ENCODE data around the gene TRABD2B. TPM values are rescaled to one million over a fixed set of nuclear protein-coding genes. Genes with fewer than 3 reads are reported as not detected.

Gene TRABD2B
- total and polyA plus RNA-seq, 2 donors (not counting 3 experiments of a cell fraction or from before 2014, with no cell fraction given): not detected

- no peak overlapping the region for H3K27ac ChIP-seq (ENCODE audit: insufficient read depth, low read depth, low read length)
- no peaks in the 10 kb centered on the region for H4K20me1 ChIP-seq (replicated peaks; ENCODE audit: control insufficient read depth, extremely low read depth, insufficient read depth, low read length)
- H3K9ac ChIP-seq (replicated peaks; ENCODE audit: extremely low read depth, insufficient read depth, low read length): no peak overlapping the region
- no peaks in the 10 kb centered on the region for H3K27me3 ChIP-seq (ENCODE audit: control insufficient read depth in 2 of 2, insufficient read depth in 2 of 2, low read length in 2 of 2)
- no peaks in the 10 kb centered on the region for H3K79me2 ChIP-seq (ENCODE audit: control insufficient read depth, insufficient read depth, low read length)
- intact Hi-C loops (cut with micrococcal nuclease): no loop called here
- DNase-seq (ENCODE audit: low read depth, low spot score) (no peak), FAIRE-seq (no peak)
- dilution Hi-C loops (cut with MboI; ENCODE audit: extremely low pct_ligation_motif_present, low sequenced_read_pairs): no loop called here
- POLR2A ChIA-PET: interaction anchor here (0.5 kb wide), 1 partner anchor 1733 kb away, joined by 4 read pairs; no protein-coding TSS in a partner anchor
- H3K4me2 ChIP-seq (ENCODE audit: insufficient read depth, low read length): no peak overlapping the region
- no peaks in the 10 kb centered on the region for H3K36me3 ChIP-seq (ENCODE audit: control insufficient read depth in 2 of 2, extremely low read depth in 1 of 2, insufficient read depth in 2 of 2, low read length in 2 of 2)
- no TSS peak for BruUV-seq (replicated peaks)
- no peaks in the 10 kb centered on the region for H3K4me1 ChIP-seq (ENCODE audit: control insufficient read depth, extremely low read depth, insufficient read depth, low read length)
- TF ChIP-seq CTCF (IDR thresholded peaks at IDR 0.05; ENCODE audit: extremely low read depth in 1 of 2, insufficient read depth in 1 of 2, low read depth in 1 of 2, low read length in 2 of 2): no peak
- no peak for TF ChIP-seq JUN (IDR thresholded peaks at IDR 0.05; ENCODE audit: borderline replicate concordance, insufficient read depth, insufficient read length, low read depth)
- TF ChIP-seq POLR2AphosphoS5 (IDR thresholded peaks at IDR 0.05; ENCODE audit: insufficient read depth, low read depth, low read length): no peak
- TF ChIP-seq GATA2 (IDR thresholded peaks at IDR 0.05; ENCODE audit: insufficient read depth, insufficient read length, low read depth, low read length): no peak
- TF ChIP-seq EZH2 (IDR thresholded peaks at IDR 0.05; ENCODE audit: borderline replicate concordance, low read depth, low read length, severe bottlenecking): no peak
- TF ChIP-seq POLR2A (IDR thresholded peaks at IDR 0.05; ENCODE audit: low read depth, low read length): no peak
- TF ChIP-seq, protein P1, sequence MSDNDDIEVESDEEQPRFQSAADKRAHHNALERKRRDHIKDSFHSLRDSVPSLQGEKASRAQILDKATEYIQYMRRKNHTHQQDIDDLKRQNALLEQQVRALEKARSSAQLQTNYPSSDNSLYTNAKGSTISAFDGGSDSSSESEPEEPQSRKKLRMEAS (IDR thresholded peaks at IDR 0.05; ENCODE audit: insufficient read depth, insufficient read length): no peak
- no peak for TF ChIP-seq MYC (IDR thresholded peaks at IDR 0.05; ENCODE audit: low read depth, low read length)
- TF ChIP-seq FOS (IDR thresholded peaks at IDR 0.05; ENCODE audit: borderline replicate concordance, insufficient read depth, low read length): no peak
- no peaks in the 10 kb centered on the region for H3K9me3 ChIP-seq (replicated peaks; ENCODE audit: control insufficient read depth, insufficient read depth, low read length)
- no peak overlapping the region for H3K4me3 ChIP-seq (replicated peaks in 1 of 3; ENCODE audit: insufficient read depth in 1 of 3, low read depth in 1 of 3, low read length in 3 of 3)
- no peak overlapping the region for H2AFZ ChIP-seq (ENCODE audit: low read depth, low read length)
- no peaks in the 10 kb centered on the region for H3K9me1 ChIP-seq (replicated peaks; ENCODE audit: control insufficient read depth, extremely low read depth, insufficient read depth, low read length)
- CTCF ChIA-PET: interaction anchor here (1.4 kb wide), 1 partner anchor 160 kb away, joined by 4 read pairs; no protein-coding TSS in a partner anchor
Measured at GRCh38 chr1:48043622-48044021, 46.4 kb upstream of the TRABD2B start.
